Caco-2 (cell line): ENCODE measurements around the gene TRAF3. TPM values are rescaled to one million over a fixed set of nuclear protein-coding genes. Genes with fewer than 3 reads are reported as not detected.

Experiments
- BruUV-seq: library from RNA; stranded (reverse); fragments of 400-500 nt; replicated peaks from 2 replicates; lab custom pipeline; 2021; lab: Mats Ljungman, UMichigan
- CTCF ChIA-PET: fragments of 300-600 bp; sonication (Branson Sonifier 250); formaldehyde crosslinking; loops from one replicate; lab custom pipeline; 2022; ENCODE audit warnings: antibody characterized with exemption; lab: Charles Lee
- POLR2A ChIA-PET: fragments of 300-600 bp; sonication (Branson Sonifier 250); formaldehyde crosslinking; loops from one replicate; lab custom pipeline; 2022; ENCODE audit warnings: antibody characterized with exemption; lab: Charles Lee
- DNase-seq, 2 experiments: peaks; one replicate each; pipeline versions ENCODE4 v3.0.0 to v3.0.0-alpha.2; 2020 to 2022
- H3K27me3 ChIP-seq: replicated peaks from 2 replicates; pipeline ENCODE4 v1.6.0; 2011; ENCODE audit warnings: low read length; ENCODE audit not compliant: control insufficient read depth, insufficient read depth
- H3K36me3 ChIP-seq: 2 replicates; pipeline ENCODE4 v1.5.1; 2011; ENCODE audit warnings: low read length; ENCODE audit not compliant: control insufficient read depth, insufficient read depth
- H3K4me1 ChIP-seq: fragments of 250-450 bp; sonication (Bioruptor Pico); 2 replicates; pipeline ENCODE4 v1.5.1; 2020; ENCODE audit warnings: mild to moderate bottlenecking
- H3K4me3 ChIP-seq: 2 replicates; pipeline ENCODE4 v1.5.1; 2011; ENCODE audit warnings: low read depth, mild to moderate bottlenecking, control low read depth, low read length
- H3K9me3 ChIP-seq: fragments of 250-450 bp; sonication (Bioruptor Pico); 2 replicates; pipeline ENCODE4 v1.5.1; 2020; ENCODE audit warnings: mild to moderate bottlenecking, moderate library complexity
- H3K27ac Mint-ChIP-seq: one replicate; pipeline ENCODE4 v1.8.0; 2022; ENCODE audit warnings: mixed read lengths; ENCODE audit not compliant: unreplicated experiment
- H3K27me3 Mint-ChIP-seq: one replicate; pipeline ENCODE4 v1.8.0; 2022; ENCODE audit warnings: mixed read lengths; ENCODE audit not compliant: insufficient read depth, unreplicated experiment
- H3K36me3 Mint-ChIP-seq: one replicate; pipeline ENCODE4 v1.8.0; 2022; ENCODE audit warnings: mild to moderate bottlenecking, mixed read lengths; ENCODE audit not compliant: insufficient read depth, unreplicated experiment
- H3K4me1 Mint-ChIP-seq: one replicate; pipeline ENCODE4 v1.8.0; 2022; ENCODE audit warnings: low read depth, mixed read lengths; ENCODE audit not compliant: unreplicated experiment
- H3K4me3 Mint-ChIP-seq: one replicate; pipeline ENCODE4 v1.8.0; 2022; ENCODE audit warnings: mild to moderate bottlenecking, moderate library complexity, mixed read lengths; ENCODE audit not compliant: unreplicated experiment
- H3K9me3 Mint-ChIP-seq: one replicate; pipeline ENCODE4 v1.8.0; 2022; ENCODE audit warnings: mixed read lengths; ENCODE audit not compliant: unreplicated experiment
- intact Hi-C: fragments of 100-400 bp; cut with micrococcal nuclease; formaldehyde crosslinking; loops from one replicate; pipeline ENCODE4 v1.10.0; 2022; ENCODE audit not compliant: unreplicated experiment
- total RNA-seq: library from RNA; stranded (reverse); gene quantifications from 2 replicates; pipeline ENCODE4 v1.2.3, GENCODE V29; 2022
- TF ChIP-seq, protein P1 (sequence below), 2 experiments: fragments of 200-600 bp in 1 of 2; IDR thresholded peaks; 1 replicate in 1 of 2; 2 replicates in 1 of 2; pipeline versions ENCODE4 v1.5.1 to v1.8.0; 2011 to 2022; ENCODE audit warnings: antibody characterized with exemption in 1 of 2, control low read depth in 1 of 2, inconsistent platforms in 1 of 2, low read depth in 1 of 2, low read length in 1 of 2, mild to moderate bottlenecking in 1 of 2, moderate library complexity in 1 of 2; ENCODE audit not compliant: insufficient read depth in 1 of 2, severe bottlenecking in 1 of 2, unreplicated experiment in 1 of 2

The TRAF3 gene
- total RNA-seq, 1 experiment from 2014 or later: 16.6 TPM

- intact Hi-C loops: no loop called here
- no peak for DNase-seq
- Mint-ChIP-seq H3K4me3 (no peak overlapping the region), H3K4me1 (no peaks in the 10 kb centered on the region), H3K9me3 (no peaks in the 10 kb centered on the region), H3K27me3 (no peaks in the 10 kb centered on the region), H3K36me3 (peaks cover 66% of the 10 kb centered on the region), H3K27ac (no peak overlapping the region)
- no peaks in the 10 kb centered on the region for H3K9me3 ChIP-seq
- no peaks in the 10 kb centered on the region for H3K36me3 ChIP-seq
- H3K4me1 ChIP-seq: peaks cover 10% of the 10 kb centered on the region
- BruUV-seq: no TSS peak
- no peaks in the 10 kb centered on the region for H3K27me3 ChIP-seq
- H3K4me3 ChIP-seq: no peak overlapping the region
- POLR2A ChIA-PET: no interaction called here
- TF ChIP-seq, protein P1, sequence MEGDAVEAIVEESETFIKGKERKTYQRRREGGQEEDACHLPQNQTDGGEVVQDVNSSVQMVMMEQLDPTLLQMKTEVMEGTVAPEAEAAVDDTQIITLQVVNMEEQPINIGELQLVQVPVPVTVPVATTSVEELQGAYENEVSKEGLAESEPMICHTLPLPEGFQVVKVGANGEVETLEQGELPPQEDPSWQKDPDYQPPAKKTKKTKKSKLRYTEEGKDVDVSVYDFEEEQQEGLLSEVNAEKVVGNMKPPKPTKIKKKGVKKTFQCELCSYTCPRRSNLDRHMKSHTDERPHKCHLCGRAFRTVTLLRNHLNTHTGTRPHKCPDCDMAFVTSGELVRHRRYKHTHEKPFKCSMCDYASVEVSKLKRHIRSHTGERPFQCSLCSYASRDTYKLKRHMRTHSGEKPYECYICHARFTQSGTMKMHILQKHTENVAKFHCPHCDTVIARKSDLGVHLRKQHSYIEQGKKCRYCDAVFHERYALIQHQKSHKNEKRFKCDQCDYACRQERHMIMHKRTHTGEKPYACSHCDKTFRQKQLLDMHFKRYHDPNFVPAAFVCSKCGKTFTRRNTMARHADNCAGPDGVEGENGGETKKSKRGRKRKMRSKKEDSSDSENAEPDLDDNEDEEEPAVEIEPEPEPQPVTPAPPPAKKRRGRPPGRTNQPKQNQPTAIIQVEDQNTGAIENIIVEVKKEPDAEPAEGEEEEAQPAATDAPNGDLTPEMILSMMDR (IDR thresholded peaks at IDR 0.05; ENCODE audit: insufficient read depth in 1 of 2, low read depth in 1 of 2, low read length in 1 of 2, severe bottlenecking in 1 of 2, unreplicated experiment in 1 of 2): no peak
- CTCF ChIA-PET: no interaction called here
These were observed 154.5 kb downstream of the TRAF3 start for GRCh38 chr14:102931580-102932285.

GRCh38 chr14:102932484-102933248 is 155.4 kb downstream of the TRAF3 start:
- Histone ChIP-seq H3K4me3 (no peak overlapping the region), H3K4me1 (0 out of 2 replicates have a peak, but pooled peaks cover 5% of the 10 kb centered on the region), H3K9me3 (no peaks in the 10 kb centered on the region), H3K27me3 (no peaks in the 10 kb centered on the region), H3K36me3 (no peaks in the 10 kb centered on the region)
- Mint-ChIP-seq H3K4me3 (no peak overlapping the region), H3K4me1 (no peaks in the 10 kb centered on the region), H3K27ac (peak overlapping the region; percentile 76), H3K27me3 (no peaks in the 10 kb centered on the region), H3K36me3 (peaks cover 64% of the 10 kb centered on the region), H3K9me3 (no peaks in the 10 kb centered on the region)
- BruUV-seq: no TSS peak
- intact Hi-C loops: no loop called here
- no peak for DNase-seq
- ChIA-PET CTCF (no interaction called here), POLR2A (no interaction called here)
- TF ChIP-seq, protein P1 (IDR thresholded peaks at IDR 0.05; ENCODE audit: insufficient read depth in 1 of 2, low read depth in 1 of 2, low read length in 1 of 2, severe bottlenecking in 1 of 2, unreplicated experiment in 1 of 2): no peak

DNA sequence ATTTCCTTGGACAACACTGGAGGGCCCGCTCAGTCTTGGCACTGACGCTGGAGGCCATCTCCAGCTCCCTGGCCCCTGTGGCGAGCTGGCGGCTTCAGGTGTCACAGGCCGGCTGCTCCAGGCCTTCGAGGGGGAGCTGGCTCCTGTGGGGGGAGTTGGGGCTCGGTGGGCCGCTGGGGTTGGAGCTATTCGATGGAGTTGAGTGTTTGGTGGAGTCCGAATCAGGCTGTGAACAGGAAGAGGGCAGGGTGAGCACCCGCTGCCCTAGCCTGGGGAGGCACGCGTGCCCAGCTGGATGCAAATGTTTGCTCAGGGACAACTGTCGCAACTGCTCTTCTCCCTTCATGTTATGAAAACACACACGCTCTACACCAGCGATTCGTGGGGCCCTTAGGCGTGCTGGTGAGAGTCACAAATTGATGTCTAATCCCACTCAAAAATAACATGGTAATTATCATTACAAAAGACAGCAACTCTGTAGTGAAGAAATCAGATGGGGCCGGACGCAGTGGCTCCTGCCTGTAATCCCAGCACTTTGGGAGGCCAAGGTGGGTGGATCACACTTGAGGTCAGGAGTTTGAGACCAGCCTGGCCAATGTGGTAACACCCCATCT is 156.5 kb downstream of the TRAF3 start:
- no peaks in the 10 kb centered on the region for H3K36me3 ChIP-seq
- DNase-seq: no peak
- TF ChIP-seq, protein P1 (IDR thresholded peaks at IDR 0.05; ENCODE audit: insufficient read depth in 1 of 2, low read depth in 1 of 2, low read length in 1 of 2, severe bottlenecking in 1 of 2, unreplicated experiment in 1 of 2): no peak
- H3K27me3 ChIP-seq: no peaks in the 10 kb centered on the region
- no peaks in the 10 kb centered on the region for H3K9me3 ChIP-seq
- Mint-ChIP-seq H3K4me3 (no peak overlapping the region), H3K4me1 (no peaks in the 10 kb centered on the region), H3K27me3 (no peaks in the 10 kb centered on the region), H3K36me3 (peaks cover 58% of the 10 kb centered on the region), H3K9me3 (no peaks in the 10 kb centered on the region), H3K27ac (peak overlapping the region; percentile 76)
- H3K4me1 ChIP-seq: 0 out of 2 replicates have a peak, but pooled peaks cover 5% of the 10 kb centered on the region
- CTCF ChIA-PET: no interaction called here
- BruUV-seq: no TSS peak
- no peak overlapping the region for H3K4me3 ChIP-seq
- intact Hi-C loops: no loop called here
- POLR2A ChIA-PET: no interaction called here
